ENCODE measurements around the gene MYO1D.

MYO1D gene

GRCh38 chr17:32625971-32626370, 251.0 kb downstream of the MYO1D start:
- DNase-seq (ENCODE audit: low read depth): no peak

GRCh38 chr17:32623196-32623595, 253.7 kb downstream of the MYO1D start:
- DNase-seq (ENCODE audit: low read depth): no peak

GRCh38 chr17:32622540-32622939, 254.4 kb downstream of the MYO1D start:
- no peak for DNase-seq (ENCODE audit: low read depth)

- no peak for DNase-seq (ENCODE audit: low read depth)
These were observed 255.2 kb downstream of the MYO1D start for GRCh38 chr17:32621612-32622312.

GRCh38 chr17:32615326-32615725, 261.6 kb downstream of the MYO1D start:
- no peak for DNase-seq (ENCODE audit: low read depth)

- DNase-seq (ENCODE audit: low read depth): no peak
These were observed 266.0 kb downstream of the MYO1D start for GRCh38 chr17:32610943-32611342.

- no peak for DNase-seq (ENCODE audit: low read depth)
These were observed 266.9 kb downstream of the MYO1D start for GRCh38 chr17:32609884-32610650.

GRCh38 chr17:32609085-32609484, 267.8 kb downstream of the MYO1D start:
- DNase-seq (ENCODE audit: low read depth): peak; percentile 32

GRCh38 chr17:32608267-32608666, 268.7 kb downstream of the MYO1D start:
- no peak for DNase-seq (ENCODE audit: low read depth)

- no peak for DNase-seq (ENCODE audit: low read depth)
These were observed 272.0 kb downstream of the MYO1D start for GRCh38 chr17:32604966-32605365.

GRCh38 chr17:32602396-32602795, 274.5 kb downstream of the MYO1D start:
- no peak for DNase-seq (ENCODE audit: low read depth)

- no peak for DNase-seq (ENCODE audit: low read depth)
These were observed 275.1 kb downstream of the MYO1D start for GRCh38 chr17:32601866-32602265.

- no peak for DNase-seq (ENCODE audit: low read depth)
These were observed 280.3 kb downstream of the MYO1D start for GRCh38 chr17:32596628-32597027.

- DNase-seq (ENCODE audit: low read depth): no peak
These were observed 280.7 kb downstream of the MYO1D start for GRCh38 chr17:32596206-32596605.

- no peak for DNase-seq (ENCODE audit: low read depth)
These were observed 283.9 kb downstream of the MYO1D start for GRCh38 chr17:32593003-32593402.

GRCh38 chr17:32591405-32591804, 285.5 kb downstream of the MYO1D start:
- no peak for DNase-seq (ENCODE audit: low read depth)

GRCh38 chr17:32590974-32591373, 285.9 kb downstream of the MYO1D start:
- no peak for DNase-seq (ENCODE audit: low read depth)

GRCh38 chr17:32588982-32589381, 287.9 kb downstream of the MYO1D start:
- no peak for DNase-seq (ENCODE audit: low read depth)

GRCh38 chr17:32588135-32588534, 288.8 kb downstream of the MYO1D start:
- no peak for DNase-seq (ENCODE audit: low read depth)

- no peak for DNase-seq (ENCODE audit: low read depth)
These were observed 290.3 kb downstream of the MYO1D start for GRCh38 chr17:32586666-32587065.

- no peak for DNase-seq (ENCODE audit: low read depth)
These were observed 292.1 kb downstream of the MYO1D start for GRCh38 chr17:32584792-32585191.

GRCh38 chr17:32583053-32583452, 293.9 kb downstream of the MYO1D start:
- no peak for DNase-seq (ENCODE audit: low read depth)

- DNase-seq (ENCODE audit: low read depth): no peak
These were observed 301.1 kb downstream of the MYO1D start for GRCh38 chr17:32575852-32576251.

GRCh38 chr17:32570081-32570396, 306.9 kb downstream of the MYO1D start:
- no peak for DNase-seq (ENCODE audit: low read depth)

All from stimulated activated CD8-positive, alpha-beta memory T cell treated with anti-CD3 and anti-CD28 coated beads, Interleukin-15, amount 100 ng/mL, for 1 hour (primary cell).